GM18907 (cell line): ENCODE data around the gene MYH3.

Experiments
- ATAC-seq: cut with Tn5 transposase; IDR thresholded peaks from one replicate; pipeline ENCODE4 v1.9.1; 2021; ENCODE audit warnings: mild to moderate bottlenecking, moderate library complexity; ENCODE audit not compliant: unreplicated experiment

Gene MYH3

DNA sequence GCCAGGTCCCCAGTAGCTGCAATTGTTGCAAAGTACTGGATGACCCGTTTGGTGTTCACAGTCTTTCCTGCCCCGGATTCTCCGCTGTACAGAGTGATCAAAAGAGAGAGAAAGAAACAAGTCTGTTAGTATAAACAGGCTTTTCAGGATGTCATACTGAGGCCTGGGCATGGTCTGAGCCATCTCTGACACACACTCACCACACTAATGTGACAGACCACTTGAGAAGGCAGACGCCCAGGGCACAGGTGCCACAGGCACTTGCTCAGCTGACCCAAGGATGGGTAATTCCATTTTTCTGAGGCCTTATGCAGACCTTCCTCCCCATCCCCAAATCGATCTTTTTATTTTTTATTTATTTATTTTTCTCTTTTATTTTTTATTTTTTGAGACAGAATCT, 7.5 kb downstream of the MYH3 start:
- no peak for ATAC-seq

DNA sequence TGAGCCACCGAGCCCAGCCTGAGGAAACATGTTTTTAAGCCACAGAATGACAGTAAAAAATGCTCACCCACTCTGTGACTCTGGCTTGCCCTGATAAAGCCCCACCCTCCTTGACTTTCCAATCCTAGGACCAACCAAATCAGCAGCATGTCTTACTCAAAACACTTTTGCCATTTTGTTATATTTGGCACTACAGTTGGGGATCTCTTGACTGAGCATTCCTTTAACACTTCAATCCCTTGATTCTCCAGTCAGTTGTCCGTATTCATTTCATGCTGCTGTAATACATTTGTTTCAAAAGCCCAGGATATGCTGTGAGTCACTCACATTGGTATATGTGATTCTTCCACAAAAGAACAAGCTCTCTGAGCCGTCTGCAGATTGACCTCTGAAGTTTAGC, 8.2 kb downstream of the MYH3 start:
- no peak for ATAC-seq

DNA sequence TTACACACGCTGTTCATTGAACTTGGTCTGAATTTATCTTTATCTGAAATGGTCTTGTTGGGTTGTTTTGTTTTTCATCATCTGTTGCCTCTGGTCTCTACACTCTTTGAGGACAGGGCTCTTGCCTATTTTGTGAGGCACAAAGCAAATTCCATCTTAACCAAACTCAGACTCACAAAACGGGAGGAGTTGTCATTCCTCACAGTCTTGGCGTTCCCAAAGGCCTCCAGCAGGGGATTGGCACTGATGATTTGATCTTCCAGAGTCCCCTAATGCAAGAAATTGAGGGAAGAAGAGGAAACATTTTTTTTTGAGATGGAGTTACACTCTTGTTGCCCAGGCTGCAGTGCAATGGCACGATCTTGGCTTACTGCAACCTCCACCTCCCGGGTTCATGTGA, 8.7 kb downstream of the MYH3 start:
- no peak for ATAC-seq

DNA sequence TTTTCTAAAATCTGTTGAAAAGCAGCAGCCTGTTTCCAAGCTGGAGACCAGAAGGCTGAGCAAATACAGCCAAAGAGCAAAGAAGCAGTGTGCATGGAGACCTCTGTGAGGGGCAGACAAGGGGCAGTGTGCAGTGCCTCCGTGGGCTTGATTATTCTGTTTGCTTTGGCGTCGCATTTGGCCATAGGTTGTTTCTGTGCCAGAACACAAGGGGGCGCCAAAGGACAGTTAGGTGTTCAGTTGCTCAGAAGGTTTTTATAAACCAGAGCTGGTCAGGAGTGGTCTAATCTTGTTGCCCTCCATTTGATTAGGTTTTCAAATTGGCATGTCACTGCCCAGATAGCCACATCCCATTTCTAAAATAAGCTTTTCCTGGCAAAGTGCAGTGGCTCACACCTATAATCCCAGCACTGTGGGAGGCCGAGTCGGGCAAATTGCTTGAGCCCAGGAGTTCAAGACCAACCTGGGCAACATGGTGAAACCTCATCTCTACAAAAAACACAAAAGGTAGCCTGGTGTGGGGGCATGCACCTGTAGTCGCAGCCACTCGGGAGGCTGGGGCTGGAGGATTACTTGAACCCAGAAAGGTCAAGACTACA, 10.6 kb downstream of the MYH3 start:
- no peak for ATAC-seq

DNA sequence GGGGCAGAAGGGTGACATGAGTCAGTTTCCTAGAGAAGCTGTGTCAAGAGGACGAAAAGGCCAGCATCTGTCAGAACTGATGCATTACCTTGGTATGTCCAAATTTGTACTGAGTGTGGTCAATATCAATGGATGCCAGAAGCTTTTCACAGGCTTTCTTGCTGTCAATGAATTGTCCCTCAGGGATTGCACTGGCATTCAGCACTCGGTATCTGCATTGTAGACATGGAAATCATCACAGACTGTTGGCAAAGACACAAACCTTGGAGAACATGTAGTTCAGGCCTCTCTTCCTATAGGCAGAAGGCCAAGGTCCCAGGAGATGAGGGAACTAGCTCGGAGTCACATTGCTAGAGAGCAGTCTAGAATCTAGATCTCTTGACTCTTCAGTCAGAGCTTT, 16.6 kb downstream of the MYH3 start:
- no peak for ATAC-seq

DNA sequence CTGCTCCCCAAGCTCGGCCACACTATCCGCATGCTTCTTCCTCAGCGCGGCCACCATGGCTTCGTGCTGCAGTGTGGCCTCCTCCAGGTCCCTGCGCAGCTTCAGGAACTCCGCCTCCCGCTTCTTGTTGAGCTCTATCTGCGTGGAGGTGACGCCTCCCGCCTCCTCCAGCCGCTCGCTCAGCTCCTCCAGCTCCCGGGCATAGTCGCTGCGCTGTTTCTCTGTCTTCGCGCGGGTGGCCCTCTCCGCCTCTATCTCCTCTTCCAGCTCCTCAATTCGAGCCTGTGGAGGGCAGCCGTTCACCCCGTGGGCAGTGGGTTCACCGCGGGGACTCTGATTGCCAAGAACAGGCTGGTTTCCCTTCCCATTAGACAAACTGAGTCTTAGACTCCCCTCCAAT, 19.0 kb downstream of the MYH3 start:
- no peak for ATAC-seq

DNA sequence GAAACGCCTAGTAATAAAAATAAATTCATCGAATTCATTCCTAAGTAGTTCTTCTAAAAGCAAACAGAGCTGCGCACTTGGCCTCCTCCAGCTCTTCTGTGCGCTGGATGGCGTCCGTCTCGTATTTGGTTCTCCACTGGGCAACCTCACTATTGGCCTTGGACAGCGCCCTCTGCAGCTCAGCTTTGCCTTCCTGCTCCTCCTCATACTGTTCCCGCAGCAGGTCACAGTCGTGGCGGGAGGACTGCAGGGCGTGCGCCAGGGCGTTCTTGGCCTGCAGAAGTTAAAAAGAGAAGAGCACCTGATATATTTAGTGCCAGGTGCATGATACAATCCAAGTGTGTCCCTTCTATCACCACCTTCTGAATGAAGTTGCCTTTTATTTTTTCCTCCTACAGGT, 21.8 kb downstream of the MYH3 start:
- ATAC-seq = no peak

DNA sequence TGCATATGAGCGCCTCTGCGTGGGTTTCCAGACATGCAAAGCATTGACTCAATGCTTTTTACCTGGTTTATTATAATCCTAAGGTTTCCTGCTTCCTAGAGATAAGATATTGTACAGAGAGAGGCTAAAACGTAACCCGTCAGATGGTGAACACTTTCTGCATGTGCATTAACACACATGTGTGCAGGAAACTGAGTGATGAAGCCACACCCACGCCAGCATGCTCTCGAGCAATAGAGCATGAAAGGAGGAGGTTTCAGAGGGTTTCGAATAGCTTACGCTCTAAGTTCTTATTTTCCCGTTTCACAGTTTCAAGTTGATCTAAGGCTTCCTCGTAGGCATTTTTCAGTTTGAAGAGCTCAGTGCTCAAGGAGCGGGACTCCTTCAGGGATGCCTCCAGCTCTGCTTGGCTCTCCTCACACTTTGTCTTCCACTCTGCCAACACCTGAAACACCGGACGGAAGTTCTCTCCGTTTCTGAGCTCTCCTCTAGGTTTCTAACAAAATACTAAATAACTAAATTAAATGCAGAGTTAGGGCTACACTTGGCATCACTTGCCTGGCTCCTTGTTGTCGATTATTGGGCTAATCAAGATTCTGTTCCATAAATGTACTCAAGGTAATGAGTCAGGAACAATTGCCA, 23.2 kb downstream of the MYH3 start:
- ATAC-seq = peak; percentile 98

- ATAC-seq = no peak
Observed at GRCh38 chr17:10631701-10632100, 25.4 kb downstream of the MYH3 start.

- no peak for ATAC-seq
Observed at GRCh38 chr17:10631048-10631700, 25.9 kb downstream of the MYH3 start.

DNA sequence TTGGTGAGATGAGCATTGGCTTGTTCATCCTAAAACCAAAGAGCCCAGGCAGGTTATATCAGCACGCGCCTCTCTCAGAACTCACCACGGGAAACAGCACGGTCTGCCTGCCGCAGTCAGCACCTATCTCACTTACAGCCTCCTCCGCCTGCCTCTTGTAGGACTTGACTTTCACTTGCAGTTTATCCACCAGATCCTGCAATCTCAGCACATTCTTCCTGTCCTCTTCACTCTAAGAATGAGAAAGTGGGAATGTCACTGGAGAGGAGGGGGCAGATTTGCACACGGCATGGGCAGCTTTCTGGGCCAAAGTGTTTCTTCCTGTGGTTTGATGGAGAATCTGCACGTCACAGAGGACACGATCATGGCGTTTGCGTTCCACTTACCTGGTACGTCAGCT, 27.4 kb downstream of the MYH3 start:
- no peak for ATAC-seq

- ATAC-seq = no peak
Observed at GRCh38 chr17:10628756-10629155, 28.4 kb downstream of the MYH3 start.

DNA sequence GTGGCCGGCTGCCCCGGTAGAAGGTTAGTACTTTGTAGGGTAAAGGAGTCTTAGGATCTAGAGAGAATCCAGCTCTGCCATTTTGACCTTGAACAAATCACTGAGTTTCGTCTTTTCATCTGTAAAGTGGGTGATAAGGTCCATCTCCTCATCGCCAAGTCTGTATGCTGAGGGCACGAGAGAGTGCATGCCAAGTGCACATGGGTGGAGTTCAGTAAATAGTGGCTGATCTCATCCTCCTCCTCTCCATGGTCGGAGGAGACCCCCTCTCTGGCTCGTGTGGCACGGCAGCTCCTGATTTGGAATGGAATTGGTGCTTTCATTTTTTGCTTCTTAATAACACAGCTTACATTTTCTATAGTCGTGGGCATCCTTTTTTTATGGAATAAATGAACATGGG, 30.7 kb downstream of the MYH3 start:
- ATAC-seq = no peak

DNA sequence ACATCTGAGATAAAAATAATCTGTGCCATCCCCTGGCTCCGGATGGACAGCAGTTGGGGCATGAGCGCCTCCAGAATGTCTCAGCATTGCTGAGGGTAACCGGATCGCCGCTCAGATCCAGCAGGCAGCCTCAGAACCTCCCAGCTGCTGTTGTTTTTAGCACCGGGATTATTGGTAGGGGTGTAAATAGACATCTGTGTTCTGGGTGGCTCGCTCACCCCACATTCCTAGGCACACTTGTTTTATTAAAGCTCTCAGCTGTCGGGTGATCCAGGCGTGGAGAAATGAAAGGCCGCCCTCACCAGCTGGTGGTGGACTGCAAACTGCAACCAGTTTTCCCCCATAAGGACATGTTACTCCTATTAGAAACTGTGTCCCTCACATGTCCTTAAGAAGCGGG, 32.1 kb downstream of the MYH3 start:
- no peak for ATAC-seq

DNA sequence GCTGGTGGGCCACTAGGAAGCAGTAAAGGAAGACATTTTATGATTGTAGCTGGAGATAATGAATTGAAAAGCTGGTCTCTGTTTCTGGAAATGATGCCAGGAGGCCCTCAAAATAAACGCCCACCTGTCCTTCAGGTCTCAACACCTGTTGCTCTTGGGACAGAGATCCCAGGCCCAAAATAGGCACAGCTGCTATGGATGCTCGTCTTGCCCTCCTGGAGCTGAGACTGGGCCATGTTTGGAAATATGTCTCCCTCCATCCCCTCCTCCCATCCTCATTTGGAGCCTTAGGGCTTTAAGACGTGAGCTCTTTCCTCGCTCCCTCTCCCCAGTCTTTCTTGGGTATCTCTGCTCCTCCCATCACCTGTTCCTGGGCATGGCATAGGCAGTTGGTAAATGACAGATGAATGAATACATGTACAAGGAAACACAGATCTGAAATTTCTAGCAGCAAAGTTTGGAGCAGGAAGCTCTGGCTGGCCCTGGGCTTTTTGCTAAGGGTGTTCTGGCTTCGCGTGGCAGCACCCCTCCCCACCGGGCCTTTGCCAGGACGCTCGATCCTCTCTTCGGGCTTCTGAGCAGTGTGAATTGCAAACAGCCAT, 33.3 kb downstream of the MYH3 start:
- no peak for ATAC-seq

GRCh38 chr17:10622617-10623485, 34.3 kb downstream of the MYH3 start:
- no peak for ATAC-seq

GRCh38 chr17:10621397-10621796, 35.7 kb downstream of the MYH3 start:
- no peak for ATAC-seq

DNA sequence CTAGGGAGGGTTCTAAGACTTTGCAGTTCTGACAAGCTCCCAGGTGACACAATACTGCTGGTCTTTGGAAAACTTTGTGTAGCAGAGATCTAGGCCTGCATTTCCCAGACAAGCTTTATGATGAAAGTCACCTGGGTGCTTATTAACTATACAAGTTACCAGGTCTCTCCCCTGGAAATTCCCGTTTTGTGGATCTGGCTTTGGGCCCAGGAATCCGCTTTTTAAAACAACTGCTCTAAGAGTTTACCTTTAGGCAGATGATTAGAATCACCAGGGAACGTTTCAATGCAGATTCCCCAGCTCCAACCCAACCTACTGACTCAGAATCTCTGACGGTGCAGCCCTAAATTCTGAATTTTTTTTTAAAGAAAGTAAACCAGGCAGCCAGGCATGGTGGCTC, 36.3 kb downstream of the MYH3 start:
- no peak for ATAC-seq

DNA sequence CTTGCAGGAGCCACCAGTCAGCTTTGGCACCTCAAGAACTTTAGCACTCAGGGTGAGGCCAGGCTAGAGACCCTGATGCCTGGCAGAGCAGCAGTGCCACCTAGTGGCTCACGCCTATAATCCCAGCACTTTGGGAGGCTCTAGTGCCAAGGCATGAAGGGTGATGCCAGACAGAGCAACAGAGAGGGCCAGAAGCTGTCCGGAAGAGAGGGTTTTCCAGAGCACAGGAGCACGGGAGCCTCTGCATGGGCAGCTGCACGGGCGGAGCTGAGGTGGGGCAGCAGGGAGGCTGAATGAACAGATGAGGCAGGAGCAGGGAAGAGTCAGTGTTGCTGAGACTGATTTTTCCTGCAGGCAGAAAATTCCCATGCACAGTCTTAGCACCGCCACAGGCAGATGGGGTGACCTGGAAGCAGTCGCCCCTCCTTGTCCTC, 38.9 kb downstream of the MYH3 start:
- ATAC-seq = peak; percentile 77

- no peak for ATAC-seq
Observed at GRCh38 chr17:10617120-10617505, 40.0 kb downstream of the MYH3 start.

DNA sequence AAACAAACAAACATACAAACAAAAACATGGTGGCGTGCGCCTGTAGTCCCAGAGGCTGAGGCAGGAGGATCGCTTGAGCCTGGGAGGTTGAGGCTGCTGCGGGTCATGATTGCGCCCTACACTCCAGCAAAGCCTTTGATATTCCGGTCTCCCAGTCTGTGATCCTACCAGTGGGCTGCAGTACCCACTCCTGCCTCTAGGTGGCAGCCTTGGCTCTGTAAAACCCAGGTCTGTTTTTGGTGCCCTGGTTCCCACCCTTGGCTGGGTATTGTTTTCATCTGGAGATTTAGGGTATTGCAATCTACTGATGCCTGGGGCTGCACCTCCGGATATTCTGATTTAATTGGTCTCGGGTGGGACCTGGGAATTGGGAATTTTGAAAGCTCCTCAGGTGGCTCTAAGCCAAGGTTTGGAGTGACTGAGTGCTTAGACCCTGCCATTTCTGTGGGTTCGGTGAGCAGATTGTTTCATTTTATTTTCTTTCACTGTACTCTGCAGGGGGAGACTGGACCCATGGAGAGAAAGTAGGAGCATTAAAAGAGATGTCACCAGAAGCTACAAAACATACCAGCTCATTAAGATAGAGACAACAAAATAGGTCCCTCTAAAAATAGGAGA, 40.5 kb downstream of the MYH3 start:
- ATAC-seq = peak; percentile 68
